Natural killer cell (primary cell): ENCODE data around the gene MAML3. TPM values are rescaled to one million over a fixed set of nuclear protein-coding genes. Genes with fewer than 3 reads are reported as not detected.

Source experiments
- ATAC-seq, 3 donors: fragments of 150-1000 bp in 2 of 3; fragments of 200-7000 bp in 1 of 3; cut with Tn5 transposase; 1 replicate in 1 of 3; 2 replicates in 2 of 3; pipeline ENCODE4 v1.10.0; 2021; ENCODE audit warnings: mild to moderate bottlenecking in 2 of 3, moderate library complexity in 2 of 3
- DNase-seq, 2 donors: peaks; one replicate each; pipeline versions ENCODE4 v3.0.0 to v3.0.0-alpha.2; 2013 to 2021; ENCODE audit warnings: mixed read lengths in 1 of 2
- H3K27ac ChIP-seq: one replicate; pipeline ENCODE4 v1.5.1; 2013; ENCODE audit warnings: mild to moderate bottlenecking, low read length
- H3K27me3 ChIP-seq: one replicate; pipeline ENCODE4 v1.6.1; 2013; ENCODE audit warnings: low read length; ENCODE audit not compliant: control insufficient read depth, insufficient read depth
- H3K36me3 ChIP-seq: one replicate; pipeline ENCODE4 v1.6.1; 2013; ENCODE audit warnings: low read length; ENCODE audit not compliant: control insufficient read depth, insufficient read depth
- H3K4me1 ChIP-seq: one replicate; pipeline ENCODE4 v1.6.1; 2013; ENCODE audit warnings: low read length; ENCODE audit not compliant: control insufficient read depth, insufficient read depth
- H3K4me3 ChIP-seq: one replicate; pipeline ENCODE4 v1.5.1; 2013; ENCODE audit warnings: low read length
- H3K9me3 ChIP-seq: one replicate; pipeline ENCODE4 v1.6.1; 2013; ENCODE audit warnings: low read length; ENCODE audit not compliant: control insufficient read depth, insufficient read depth
- H3K27ac Mint-ChIP-seq, 2 donors: one replicate each; pipeline ENCODE4 v1.8.0; 2022; ENCODE audit warnings: mild to moderate bottlenecking in 2 of 2, mixed read lengths in 2 of 2, moderate library complexity in 1 of 2
- H3K27me3 Mint-ChIP-seq, 2 donors: one replicate each; pipeline ENCODE4 v1.8.0; 2022; ENCODE audit warnings: low read depth in 2 of 2, mixed read lengths in 2 of 2
- H3K36me3 Mint-ChIP-seq: one replicate; pipeline ENCODE4 v1.8.0; 2022; ENCODE audit warnings: mixed read lengths
- H3K4me1 Mint-ChIP-seq, 2 donors: one replicate each; pipeline ENCODE4 v1.8.0; 2022; ENCODE audit warnings: mixed read lengths in 2 of 2
- H3K4me3 Mint-ChIP-seq: one replicate; pipeline ENCODE4 v1.8.0; 2022; ENCODE audit warnings: mild to moderate bottlenecking, moderate library complexity, mixed read lengths
- H3K9me3 Mint-ChIP-seq, 2 donors: one replicate each; pipeline ENCODE4 v1.8.0; 2022; ENCODE audit warnings: mixed read lengths in 2 of 2
- CTCF ChIP-seq: fragments of 200-600 bp; IDR thresholded peaks from one replicate; pipeline ENCODE4 v1.8.0; 2022; ENCODE audit warnings: antibody characterized with exemption
- WGBS: methylation state at CpG from one replicate; pipeline ENCODE4 v1.1.7; 2013; ENCODE audit warnings: missing lambda C conversion rate; ENCODE audit not compliant: insufficient coverage; 5-methylcytosine and 5-hydroxymethylcytosine counted together
- intact Hi-C: fragments of 100-400 bp; cut with micrococcal nuclease; formaldehyde crosslinking; loops from one replicate; pipeline ENCODE4 v1.14.2; 2022
- total RNA-seq, 4 donors: library from RNA; stranded (reverse); fragments of 120-200 nt in 1 of 4; gene quantifications; one replicate each; pipeline versions ENCODE4 v1.2.3 to v1.2.4, GENCODE V29; 2013 to 2022

The MAML3 gene
- total RNA-seq, 3 donors from 2014 or later (not counting 1 experiment from before 2014, with no cell fraction given) = 1.7 to 5.6 (median 2.8) TPM

DNA sequence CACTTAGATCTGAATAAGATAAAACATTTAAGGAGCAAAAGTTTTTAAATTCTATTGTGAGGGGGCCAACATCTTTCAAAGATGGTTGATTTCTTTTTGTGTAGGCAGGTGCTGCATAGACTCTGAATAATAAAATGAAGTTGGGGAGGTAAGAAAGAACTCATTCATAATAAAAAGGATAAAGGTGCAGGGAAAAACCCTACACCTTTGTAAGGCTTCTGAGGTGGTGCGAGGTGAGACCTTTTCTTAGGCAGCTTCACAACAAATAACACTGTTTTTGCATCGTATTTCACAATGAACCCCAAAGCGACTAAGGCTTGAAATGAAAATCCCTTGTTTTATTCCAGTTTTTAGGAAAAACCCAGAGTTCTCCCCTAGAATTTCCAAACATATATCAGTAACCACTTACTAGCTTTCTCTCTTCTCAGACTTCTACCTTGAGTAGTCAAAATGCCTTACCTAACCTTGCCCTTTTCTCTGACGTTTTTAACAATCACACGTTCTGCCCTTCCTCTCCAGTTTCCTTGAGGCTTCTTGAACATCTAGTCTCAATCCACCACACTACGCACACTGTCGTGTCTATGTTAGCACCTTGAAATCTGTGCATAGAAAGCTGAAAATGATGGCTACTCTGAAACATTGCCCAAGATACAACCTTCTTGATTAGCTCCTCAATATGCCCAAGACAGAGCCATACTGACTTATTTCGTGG lies 30.2 kb downstream of the MAML3 start:
- Mint-ChIP-seq H3K9me3 (no peaks in the 10 kb centered on the region), H3K4me3 (no peak overlapping the region), H3K27ac (no peak overlapping the region), H3K27me3 (peaks cover 0 to 19% of the 10 kb centered on the region in 2 donors), H3K4me1 (no peaks in the 10 kb centered on the region), H3K36me3 (no peaks in the 10 kb centered on the region)
- TF ChIP-seq CTCF = no peak
- Histone ChIP-seq H3K9me3 (no peaks in the 10 kb centered on the region), H3K4me3 (no peak overlapping the region), H3K27ac (no peak overlapping the region), H3K36me3 (no peaks in the 10 kb centered on the region), H3K27me3 (no peaks in the 10 kb centered on the region), H3K4me1 (no peaks in the 10 kb centered on the region)
- intact Hi-C loops = no loop called here
- 70% methylated on average over 8 of the region's 8 CpGs for WGBS
- DNase-seq = peak in 1 of 2 donors; percentile 15
- ATAC-seq = no peak

GRCh38 chr4:140122891-140123290 lies 31.1 kb downstream of the MAML3 start:
- Histone ChIP-seq H3K27me3 (no peaks in the 10 kb centered on the region), H3K4me1 (no peaks in the 10 kb centered on the region), H3K9me3 (no peaks in the 10 kb centered on the region), H3K4me3 (no peak overlapping the region), H3K36me3 (no peaks in the 10 kb centered on the region), H3K27ac (no peak overlapping the region)
- WGBS = 7% methylated on average over 1 of the region's 1 CpG
- TF ChIP-seq CTCF = no peak
- ATAC-seq (no peak), DNase-seq (peak in 1 of 2 donors; percentile 16)
- Mint-ChIP-seq H3K4me3 (no peak overlapping the region), H3K4me1 (no peaks in the 10 kb centered on the region), H3K36me3 (no peaks in the 10 kb centered on the region), H3K9me3 (no peaks in the 10 kb centered on the region), H3K27me3 (peaks cover 0 to 16% of the 10 kb centered on the region in 2 donors), H3K27ac (no peak overlapping the region)
- intact Hi-C loops = no loop called here

- no peak for TF ChIP-seq CTCF
- Histone ChIP-seq H3K4me3 (no peak overlapping the region), H3K27me3 (no peaks in the 10 kb centered on the region), H3K27ac (no peak overlapping the region), H3K36me3 (no peaks in the 10 kb centered on the region), H3K4me1 (no peaks in the 10 kb centered on the region), H3K9me3 (no peaks in the 10 kb centered on the region)
- Mint-ChIP-seq H3K27me3 (peaks cover 0 to 9% of the 10 kb centered on the region in 2 donors), H3K4me3 (no peak overlapping the region), H3K4me1 (peaks cover 5 to 6% of the 10 kb centered on the region in 2 donors), H3K36me3 (no peaks in the 10 kb centered on the region), H3K9me3 (no peaks in the 10 kb centered on the region), H3K27ac (no peak overlapping the region)
- DNase-seq (no peak), ATAC-seq (no peak)
- intact Hi-C loops = no loop called here
- WGBS = 94% methylated on average over 2 of the region's 3 CpGs
These were observed 32.3 kb downstream of the MAML3 start for GRCh38 chr4:140121646-140122045.
